Psoas muscle (tissue), 8 donors: ENCODE data around the gene TPST2. TPM values are rescaled to one million over a fixed set of nuclear protein-coding genes. Genes with fewer than 3 reads are reported as not detected.
A peak's percentile ranks its signal among the peaks of the same experiment; 100 is the strongest.

Source experiments
- ATAC-seq, 4 donors: fragments of 200-7000 bp; cut with Tn5 transposase; one replicate each; pipeline ENCODE4 v1.9.1; 2020; ENCODE audit warnings: moderate library complexity in 3 of 4, mild to moderate bottlenecking in 2 of 4
- DNase-seq, 2 donors: peaks; one replicate each; pipeline ENCODE4 v3.0.0-alpha.2; 2020
- H3K27ac ChIP-seq: fragments of 200-600 bp; one replicate; pipeline ENCODE4 v1.8.0; 2022
- H3K27me3 ChIP-seq, 3 donors: fragments of 200-600 bp in 1 of 3; one replicate each; pipeline versions ENCODE4 v1.6.1 to v1.8.0; 2013 to 2022; ENCODE audit warnings: low read length in 2 of 3, mild to moderate bottlenecking in 2 of 3, moderate library complexity in 1 of 3; ENCODE audit not compliant: insufficient read depth in 3 of 3
- H3K36me3 ChIP-seq, 2 donors: fragments of 200-600 bp in 1 of 2; one replicate each; pipeline versions ENCODE4 v1.6.1 to v1.8.0; 2013 to 2022; ENCODE audit warnings: low read depth in 1 of 2, mild to moderate bottlenecking in 1 of 2, moderate library complexity in 1 of 2; ENCODE audit not compliant: insufficient read depth in 1 of 2
- H3K4me1 ChIP-seq: fragments of 200-600 bp; one replicate; pipeline ENCODE4 v1.8.0; 2022
- H3K4me3 ChIP-seq: fragments of 200-600 bp; one replicate; pipeline ENCODE4 v1.8.0; 2022; ENCODE audit warnings: mild to moderate bottlenecking
- H3K9me3 ChIP-seq: fragments of 200-600 bp; one replicate; pipeline ENCODE4 v1.8.0; 2022
- WGBS, 3 donors: extraction: QIAGEN DNeasy Blood & Tissue Kit; methylation state at CpG; one replicate each; pipeline versions ENCODE4 v1.1.6 to v1.1.7; 2013; 5-methylcytosine and 5-hydroxymethylcytosine counted together
- intact Hi-C, 2 donors: fragments of 100-400 bp; cut with DNase I; formaldehyde crosslinking; loops; one replicate each; pipeline versions ENCODE4 v1.11.0 to v1.14.2; 2022
- polyA plus RNA-seq, 3 donors: library from polyadenylated mRNA; stranded (reverse); fragments of 200-250 nt; gene quantifications; one replicate each; pipeline ENCODE4 v1.2.3, GENCODE V29; 2013
- total RNA-seq, 4 donors: library from RNA; stranded (reverse); fragmentation: NEBNext Ultra II Directional in 2 of 4; extraction: Animal tissue kit (Norgen Biotek cat#: 25700) in 2 of 4; gene quantifications; one replicate each; pipeline versions ENCODE4 v1.2.1 to v1.2.4, GENCODE V29; 2021 to 2023
- TF ChIP-seq, protein P1 (sequence below): fragments of 200-600 bp; IDR thresholded peaks from one replicate; pipeline ENCODE4 v1.8.0; 2022; ENCODE audit warnings: antibody characterized with exemption
- donor health status: healthy with polysubstance abuse.
- donor health status: DM: no; HTN: no; CAD: no; lungs with moderate emphysema.
- donor health status: Bipolar disorder and iron deficiency.
- donor health status: healthy.
- donor health status: DM: yes; HTN: yes; CAD: no.
- donor health status: DM: no; HTN: no; CAD: no.
- donor health status: DM: no; HTN: no; CAD: no.
- donor health status: DM: yes; HTN: yes; CAD: no.

The TPST2 gene
- total and polyA plus RNA-seq, 7 donors = 22.1 to 76.4 (median 32.9) TPM

GRCh38 chr22:26592421-26592891 is 2.5 kb upstream of the TPST2 start:
- Histone ChIP-seq H3K27ac (no peak overlapping the region), H3K36me3 (no peaks in the 10 kb centered on the region), H3K4me3 (no peak overlapping the region), H3K9me3 (no peaks in the 10 kb centered on the region), H3K27me3 (no peaks in the 10 kb centered on the region), H3K4me1 (peaks cover 9% of the 10 kb centered on the region)
- ATAC-seq (no peak), DNase-seq (no peak)
- WGBS, 3 donors = 83 to 89% (median 84%) methylated on average over 4 of the region's 4 CpGs
- intact Hi-C loops = loop anchor here in 1 of 2 donors (5.0 kb wide), 1 partner anchor 90 kb away; no protein-coding TSS in a partner anchor
- TF ChIP-seq, protein P1, sequence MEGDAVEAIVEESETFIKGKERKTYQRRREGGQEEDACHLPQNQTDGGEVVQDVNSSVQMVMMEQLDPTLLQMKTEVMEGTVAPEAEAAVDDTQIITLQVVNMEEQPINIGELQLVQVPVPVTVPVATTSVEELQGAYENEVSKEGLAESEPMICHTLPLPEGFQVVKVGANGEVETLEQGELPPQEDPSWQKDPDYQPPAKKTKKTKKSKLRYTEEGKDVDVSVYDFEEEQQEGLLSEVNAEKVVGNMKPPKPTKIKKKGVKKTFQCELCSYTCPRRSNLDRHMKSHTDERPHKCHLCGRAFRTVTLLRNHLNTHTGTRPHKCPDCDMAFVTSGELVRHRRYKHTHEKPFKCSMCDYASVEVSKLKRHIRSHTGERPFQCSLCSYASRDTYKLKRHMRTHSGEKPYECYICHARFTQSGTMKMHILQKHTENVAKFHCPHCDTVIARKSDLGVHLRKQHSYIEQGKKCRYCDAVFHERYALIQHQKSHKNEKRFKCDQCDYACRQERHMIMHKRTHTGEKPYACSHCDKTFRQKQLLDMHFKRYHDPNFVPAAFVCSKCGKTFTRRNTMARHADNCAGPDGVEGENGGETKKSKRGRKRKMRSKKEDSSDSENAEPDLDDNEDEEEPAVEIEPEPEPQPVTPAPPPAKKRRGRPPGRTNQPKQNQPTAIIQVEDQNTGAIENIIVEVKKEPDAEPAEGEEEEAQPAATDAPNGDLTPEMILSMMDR = no peak

DNA sequence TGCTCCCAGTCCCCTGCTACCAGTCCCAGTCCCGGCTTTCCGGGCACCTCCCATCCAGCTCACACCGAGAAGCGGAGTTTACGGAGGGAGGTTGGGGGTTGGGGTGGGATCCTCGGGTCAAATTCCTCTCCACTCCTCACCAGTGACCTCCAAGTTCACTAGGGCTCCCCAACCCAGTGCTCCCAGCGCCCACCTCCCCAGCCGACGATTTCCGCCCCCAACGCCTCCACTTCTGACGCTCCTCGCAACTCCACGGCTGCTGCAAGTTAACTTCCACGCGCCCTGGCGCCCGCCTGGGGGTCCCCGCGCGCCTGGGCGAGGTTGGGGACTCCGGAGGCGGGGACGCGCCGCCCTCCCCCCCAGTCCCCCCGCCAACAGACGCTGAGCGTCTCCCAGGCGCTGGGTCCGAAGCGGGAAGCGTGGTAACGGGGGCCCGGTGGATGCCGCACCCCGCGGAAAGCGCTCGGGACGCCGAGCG is 526 bp downstream of the TPST2 start:
- H3K27ac ChIP-seq = peak overlapping the region; percentile 89
- TF ChIP-seq, protein P1 = no peak
- no peaks in the 10 kb centered on the region for H3K36me3 ChIP-seq
- peak; percentile 24 to 49 (median 38) for ATAC-seq
- H3K9me3 ChIP-seq = no peaks in the 10 kb centered on the region
- intact Hi-C loops = loop anchor here (5.0 kb wide), 4 partner anchors 37 to 107 kb away; partner anchors contain the start of genes TFIP11 (in 2 of the 2), HPS4 (in 1 of the 2) and SRRD (in 1 of the 2)
- no peaks in the 10 kb centered on the region for H3K27me3 ChIP-seq
- peak overlapping the region; percentile 98 for H3K4me3 ChIP-seq
- WGBS, 3 donors = 1 to 2% (median 1%) methylated on average over 38 to 44 of the region's 44 CpGs
- H3K4me1 ChIP-seq = peaks cover 36% of the 10 kb centered on the region
- peak; percentile 45 to 68 for DNase-seq

DNA sequence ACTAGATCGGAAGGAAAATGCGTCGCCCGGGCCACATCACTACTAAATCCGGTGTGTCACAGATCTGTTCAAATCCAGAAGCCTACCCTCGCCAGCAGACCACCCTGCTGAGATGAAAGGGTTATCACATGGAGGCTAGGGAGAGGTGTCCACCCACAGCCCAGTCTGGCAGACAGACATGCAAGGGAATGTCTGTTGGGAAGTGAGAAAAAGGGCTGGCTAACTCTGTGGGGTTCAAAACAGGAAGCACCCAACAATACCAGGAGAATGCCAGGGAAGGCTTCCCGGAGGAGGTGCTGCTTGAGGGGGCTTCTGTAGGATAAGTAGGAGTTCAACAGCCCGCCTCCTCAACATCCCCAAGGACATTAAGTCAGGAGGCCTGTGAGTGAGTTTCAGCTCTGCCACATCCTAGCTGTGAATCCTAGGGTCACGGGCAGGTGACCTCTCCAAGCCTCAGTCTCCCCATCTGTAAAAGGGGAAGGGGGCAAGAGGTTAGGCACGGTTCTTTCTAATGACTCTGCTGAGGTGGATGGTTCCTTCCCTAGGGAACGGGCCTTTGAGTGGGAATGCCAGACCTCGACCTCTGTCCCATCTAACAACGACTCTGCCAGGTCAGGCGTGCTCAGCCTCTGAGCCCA is 1.1 kb downstream of the TPST2 start:
- Histone ChIP-seq H3K4me3 (peak overlapping the region; percentile 98), H3K4me1 (peaks cover 36% of the 10 kb centered on the region), H3K27me3 (no peaks in the 10 kb centered on the region), H3K9me3 (no peaks in the 10 kb centered on the region), H3K27ac (peak overlapping the region; percentile 89), H3K36me3 (peaks cover 0 to 4% of the 10 kb centered on the region in 2 donors)
- no peak for DNase-seq
- ATAC-seq = no peak
- intact Hi-C loops = loop anchor here (5.0 kb wide), 4 partner anchors 37 to 107 kb away; partner anchors contain the start of genes TFIP11 (in 2 of the 2), HPS4 (in 1 of the 2) and SRRD (in 1 of the 2)
- TF ChIP-seq, protein P1 = no peak
- 61 to 69% (median 61%) methylated on average over 14 of the region's 14 CpGs for WGBS, 3 donors

GRCh38 chr22:26587991-26588613 is 1.8 kb downstream of the TPST2 start:
- Histone ChIP-seq H3K27me3 (no peaks in the 10 kb centered on the region), H3K4me3 (peak overlapping the region; percentile 98), H3K9me3 (no peaks in the 10 kb centered on the region), H3K27ac (peak overlapping the region; percentile 89), H3K4me1 (peaks cover 36% of the 10 kb centered on the region), H3K36me3 (peaks cover 0 to 4% of the 10 kb centered on the region in 2 donors)
- TF ChIP-seq, protein P1 = no peak
- intact Hi-C loops = loop anchor here (5.0 kb wide), 4 partner anchors 36 to 106 kb away; partner anchors contain the start of genes TFIP11 (in 2 of the 2), HPS4 (in 1 of the 2) and SRRD (in 1 of the 2)
- DNase-seq (no peak), ATAC-seq (no peak)
- WGBS, 3 donors = 93 to 95% (median 94%) methylated on average over 4 of the region's 4 CpGs
